Measurements from ENCODE around the gene RNF182. TPM values are rescaled to one million over a fixed set of nuclear protein-coding genes. Genes with fewer than 3 reads are reported as not detected.

Gene RNF182
- total RNA-seq, 2 donors from 2014 or later: 3.2 TPM; not detected in 1

- Histone ChIP-seq H3K9me3 (no peaks in the 10 kb centered on the region), H3K27ac (no peak overlapping the region), H3K4me1 (replicated peaks) (no peaks in the 10 kb centered on the region), H3K27me3 (replicated peaks; ENCODE audit: insufficient read depth) (no peaks in the 10 kb centered on the region), H3K36me3 (no peaks in the 10 kb centered on the region), H3K4me3 (no peak overlapping the region)
- 24% methylated on average over 3 of the region's 3 CpGs for WGBS
- no peak for TF ChIP-seq CTCF (IDR thresholded peaks at IDR 0.05)
- no peak for TF ChIP-seq POLR2AphosphoS5 (IDR thresholded peaks at IDR 0.05)
- TF ChIP-seq POLR2A (IDR thresholded peaks at IDR 0.05): no peak
- no peak for DNase-seq (ENCODE audit: low spot score)
- intact Hi-C loops (cut with DNase I): no loop called here
Observed at GRCh38 chr6:13990796-13991195, 66.0 kb downstream of the RNF182 start.

- WGBS: 91% methylated on average over 6 of the region's 6 CpGs
- no peak for TF ChIP-seq POLR2A (IDR thresholded peaks at IDR 0.05)
- TF ChIP-seq POLR2AphosphoS5 (IDR thresholded peaks at IDR 0.05): no peak
- TF ChIP-seq CTCF (IDR thresholded peaks at IDR 0.05): no peak
Observed at GRCh38 chr6:13991393-13991792, 66.6 kb downstream of the RNF182 start.

GRCh38 chr6:13992417-13993055 is 67.8 kb downstream of the RNF182 start:
- H3K9me3 ChIP-seq: no peaks in the 10 kb centered on the region
- no peak for TF ChIP-seq POLR2A (IDR thresholded peaks at IDR 0.05)
- TF ChIP-seq CTCF (IDR thresholded peaks at IDR 0.05): no peak
- TF ChIP-seq POLR2AphosphoS5 (IDR thresholded peaks at IDR 0.05): no peak
- 88% methylated on average over 5 of the region's 5 CpGs for WGBS
- H3K27ac ChIP-seq: no peak overlapping the region
- H3K4me3 ChIP-seq: no peak overlapping the region
- no peaks in the 10 kb centered on the region for H3K4me1 ChIP-seq (replicated peaks)
- intact Hi-C loops (cut with DNase I): no loop called here
- no peaks in the 10 kb centered on the region for H3K27me3 ChIP-seq (replicated peaks; ENCODE audit: insufficient read depth)
- no peaks in the 10 kb centered on the region for H3K36me3 ChIP-seq
- no peak for DNase-seq (ENCODE audit: low spot score)

More at GRCh38 chr6:13991393-13991792, 66.6 kb downstream of the RNF182 start:
- Histone ChIP-seq H3K27me3 (replicated peaks; ENCODE audit: insufficient read depth) (no peaks in the 10 kb centered on the region), H3K4me1 (replicated peaks) (no peaks in the 10 kb centered on the region), H3K27ac (no peak overlapping the region), H3K4me3 (no peak overlapping the region), H3K36me3 (no peaks in the 10 kb centered on the region), H3K9me3 (no peaks in the 10 kb centered on the region)
- DNase-seq (ENCODE audit: low spot score): no peak
- intact Hi-C loops (cut with DNase I): no loop called here

GRCh38 chr6:13993416-13993815 is 68.7 kb downstream of the RNF182 start:
- WGBS: 58% methylated on average over 2 of the region's 2 CpGs

More at GRCh38 chr6:13993416-13993815, 68.7 kb downstream of the RNF182 start:
- H3K27me3 ChIP-seq (replicated peaks; ENCODE audit: insufficient read depth): no peaks in the 10 kb centered on the region
- TF ChIP-seq CTCF (IDR thresholded peaks at IDR 0.05): no peak
- no peak for TF ChIP-seq POLR2AphosphoS5 (IDR thresholded peaks at IDR 0.05)
- TF ChIP-seq POLR2A (IDR thresholded peaks at IDR 0.05): no peak
- no peak overlapping the region for H3K4me3 ChIP-seq
- no peak for DNase-seq (ENCODE audit: low spot score)
- H3K4me1 ChIP-seq (replicated peaks): no peaks in the 10 kb centered on the region
- no peaks in the 10 kb centered on the region for H3K9me3 ChIP-seq
- no peaks in the 10 kb centered on the region for H3K36me3 ChIP-seq
- intact Hi-C loops (cut with DNase I): no loop called here
- no peak overlapping the region for H3K27ac ChIP-seq

All from prostate gland (tissue), 2 donors.